HG03460 (cell line): ENCODE data around the gene CCDC40.
"Not testable (repeated sequence)": the region's sequence is repeated elsewhere in the genome, so short reads cannot be mapped to it uniquely, and the experiment has no call there.

ENCODE experiments used
- ATAC-seq: cut with Tn5 transposase; IDR thresholded peaks from one replicate; pipeline ENCODE4 v1.9.1; 2021; ENCODE audit not compliant: unreplicated experiment

Gene CCDC40

DNA sequence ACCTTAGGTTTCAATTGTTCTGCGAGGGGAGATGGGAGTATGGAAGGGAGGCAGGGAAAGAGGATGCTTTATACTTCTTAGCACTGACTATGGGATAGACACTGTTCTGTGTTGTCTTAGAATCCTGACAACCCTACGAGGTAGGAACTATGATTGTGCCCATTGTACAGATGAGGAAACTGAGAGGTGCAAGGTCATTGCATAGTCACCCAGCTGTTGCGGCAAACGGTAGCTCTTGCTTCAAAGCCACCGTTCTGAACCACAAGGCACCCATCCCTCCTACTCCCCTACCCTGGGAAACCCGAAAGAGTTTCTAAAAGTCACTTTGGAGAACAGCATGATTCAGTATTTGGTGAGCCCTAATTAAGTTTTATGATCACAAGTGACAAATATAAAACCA, 7.5 kb downstream of the CCDC40 start:
- ATAC-seq: no peak

DNA sequence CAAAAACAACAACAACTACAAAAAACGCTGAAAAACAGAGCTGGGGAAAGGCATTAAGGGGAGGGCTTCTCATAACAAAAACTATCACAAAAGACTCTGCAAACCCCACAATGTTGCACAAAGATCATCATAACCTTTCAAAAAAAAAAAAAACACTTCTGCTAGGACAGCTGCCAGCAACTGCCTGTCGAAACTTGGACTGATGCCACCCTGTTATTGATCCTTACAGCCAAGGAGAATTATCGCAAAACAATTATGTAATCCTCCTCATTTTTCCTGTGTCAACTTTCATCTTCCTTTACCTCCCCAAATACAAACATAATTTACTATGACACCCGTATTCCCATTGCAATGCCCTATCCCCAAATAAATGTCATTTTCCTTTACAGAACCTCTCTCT, 9.3 kb downstream of the CCDC40 start:
- no peak for ATAC-seq

- ATAC-seq: not testable (repeated sequence)
These were observed 10.3 kb downstream of the CCDC40 start for GRCh38 chr17:80046709-80047108.

- ATAC-seq: no peak
These were observed 10.7 kb downstream of the CCDC40 start for GRCh38 chr17:80047176-80047575.

DNA sequence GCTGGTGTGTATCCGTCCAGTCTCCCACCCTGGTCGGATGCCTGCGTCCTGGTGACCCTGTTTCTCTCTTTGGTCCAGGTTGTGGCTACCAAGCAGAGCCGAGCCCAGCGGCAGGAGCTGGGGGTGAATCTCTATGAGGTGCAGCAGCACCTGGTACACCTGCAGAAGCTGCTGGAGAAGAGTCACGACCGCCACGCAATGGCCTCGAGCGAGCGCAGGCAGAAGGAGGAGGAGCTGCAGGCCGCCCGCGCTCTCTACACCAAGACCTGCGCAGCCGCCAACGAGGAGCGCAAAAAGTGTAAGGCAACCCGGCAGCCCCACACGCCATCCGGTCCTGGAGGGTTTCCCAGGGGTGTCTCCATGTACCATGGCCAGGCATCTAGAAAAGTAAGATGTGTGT, 13.5 kb downstream of the CCDC40 start:
- no peak for ATAC-seq

DNA sequence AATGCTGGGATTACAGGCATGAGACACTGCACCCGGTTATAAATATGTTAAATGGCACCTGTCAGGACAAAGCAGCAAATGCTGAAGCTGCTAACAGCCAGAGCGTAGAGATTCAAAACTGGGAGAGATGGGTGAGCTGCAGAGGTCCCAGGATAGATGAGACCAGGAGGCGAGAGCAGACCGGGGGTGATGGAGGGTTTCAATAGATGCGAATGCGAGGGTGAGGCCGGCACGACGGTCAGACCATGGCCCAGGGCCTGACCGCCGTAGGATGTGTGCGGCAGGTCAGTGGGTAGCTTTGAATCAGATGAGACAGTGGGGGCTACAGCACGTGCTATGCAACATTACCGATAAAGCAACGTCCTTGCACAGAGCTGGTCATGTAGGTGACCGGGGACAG, 14.3 kb downstream of the CCDC40 start:
- no peak for ATAC-seq

DNA sequence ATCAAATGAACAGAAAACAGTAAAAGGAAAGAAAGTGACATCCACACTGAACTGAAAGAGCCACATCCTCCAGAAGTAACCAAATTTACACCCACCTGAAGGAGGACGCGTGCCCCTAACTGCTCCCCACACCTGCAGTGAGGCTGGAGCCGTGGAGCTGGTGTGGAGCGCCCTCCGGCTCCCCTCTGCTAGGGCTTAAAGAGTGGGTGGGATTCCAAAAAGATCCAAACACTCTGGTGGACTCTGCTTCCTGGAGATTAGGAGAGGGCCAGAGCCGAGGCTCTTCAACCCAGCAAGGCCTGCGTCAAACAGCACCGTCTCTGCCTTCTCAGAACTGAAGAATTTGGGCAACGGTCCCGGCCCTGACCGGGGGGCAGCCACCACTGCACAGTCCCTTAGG, 15.2 kb downstream of the CCDC40 start:
- no peak for ATAC-seq

- ATAC-seq: no peak
These were observed 16.7 kb downstream of the CCDC40 start for GRCh38 chr17:80053102-80053501.

DNA sequence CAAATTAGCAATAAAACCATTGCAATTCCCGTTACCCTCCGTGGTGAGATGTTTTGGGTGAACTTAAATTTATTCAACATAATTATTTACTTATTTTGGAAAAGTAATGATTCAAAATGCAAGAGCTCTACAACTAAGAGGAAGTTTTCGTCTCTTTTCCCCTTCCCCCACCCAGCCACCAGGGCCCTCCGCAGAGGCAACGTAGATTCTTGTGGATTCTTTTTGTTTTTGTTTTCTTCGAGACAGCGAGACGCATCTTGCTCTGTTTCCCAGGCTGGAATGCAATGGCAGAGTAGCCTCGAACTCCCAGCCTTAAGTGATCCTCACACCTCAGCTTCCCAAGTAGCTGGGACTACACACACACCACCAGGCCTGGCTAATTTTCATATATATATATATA, 19.2 kb downstream of the CCDC40 start:
- ATAC-seq: no peak

GRCh38 chr17:80058311-80058955, 22.0 kb downstream of the CCDC40 start:
- no peak for ATAC-seq

- ATAC-seq: no peak
These were observed 24.2 kb downstream of the CCDC40 start for GRCh38 chr17:80060644-80061043.

- ATAC-seq: no peak
These were observed 25.0 kb downstream of the CCDC40 start for GRCh38 chr17:80061421-80061820.

GRCh38 chr17:80063830-80064585, 27.6 kb downstream of the CCDC40 start:
- no peak for ATAC-seq

DNA sequence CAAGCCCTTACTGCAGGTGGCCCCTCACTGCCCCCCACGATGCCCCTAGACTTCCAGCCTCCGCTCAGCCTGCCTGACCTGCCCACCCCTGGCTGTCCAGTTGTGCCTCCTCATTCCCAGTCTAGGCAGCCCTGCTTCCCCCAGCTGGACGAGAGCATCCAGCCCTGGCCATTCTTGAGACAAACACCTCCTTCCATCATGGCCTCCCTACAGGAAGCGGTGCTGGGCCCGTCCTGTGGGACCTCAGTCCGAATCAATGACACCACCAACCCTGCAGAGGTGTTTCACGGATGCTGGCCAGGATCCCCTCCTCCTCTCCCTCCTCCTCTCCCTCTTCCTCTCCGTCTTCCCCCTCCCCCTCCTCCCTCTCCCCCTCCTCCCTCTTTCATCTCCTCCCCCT, 28.3 kb downstream of the CCDC40 start:
- no peak for ATAC-seq

- no peak for ATAC-seq
These were observed 29.2 kb downstream of the CCDC40 start for GRCh38 chr17:80065478-80066170.

GRCh38 chr17:80067393-80067986, 31.0 kb downstream of the CCDC40 start:
- no peak for ATAC-seq

DNA sequence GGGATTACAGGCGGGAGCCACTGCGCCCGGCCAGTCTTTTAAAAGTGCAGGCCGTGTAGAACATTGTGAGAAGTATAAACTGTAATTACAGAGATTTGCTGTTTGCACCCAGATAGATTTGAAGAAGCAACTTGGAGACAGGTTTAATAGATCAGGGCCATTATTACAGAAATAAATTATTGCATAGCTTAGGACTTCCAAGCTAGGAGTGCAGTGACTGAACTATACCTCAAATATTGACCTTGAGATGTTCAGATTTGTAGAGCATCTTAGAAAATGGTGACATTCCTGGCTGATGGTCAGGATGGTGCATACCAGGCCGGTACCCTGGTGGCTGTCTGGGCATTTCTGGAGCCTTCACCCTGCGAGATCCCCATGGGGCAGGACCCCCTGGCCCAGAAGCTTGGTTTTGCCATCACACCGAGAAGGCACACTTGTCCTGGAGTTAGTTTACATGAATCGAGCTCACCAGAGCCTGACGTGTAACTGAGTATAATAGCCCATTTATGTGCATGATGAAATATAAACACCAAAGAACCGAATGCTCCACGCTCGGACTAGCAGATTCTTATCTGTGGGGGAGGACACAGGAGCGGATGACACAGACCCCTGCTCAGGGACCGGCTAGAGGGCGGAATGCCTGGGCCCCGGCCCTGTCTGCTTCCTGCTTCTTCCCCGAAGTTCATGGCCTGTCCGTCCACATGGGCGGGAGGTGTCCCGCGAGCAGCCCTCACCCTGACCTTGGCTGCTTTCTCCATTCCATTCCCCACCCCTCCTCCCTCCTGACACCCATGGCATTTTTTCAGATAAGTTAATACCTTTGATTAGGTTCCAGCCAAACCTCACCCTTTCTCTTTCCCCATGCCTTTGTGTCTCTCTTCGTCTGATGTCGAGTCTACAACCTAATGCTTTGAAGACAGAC, 32.1 kb downstream of the CCDC40 start:
- no peak for ATAC-seq

DNA sequence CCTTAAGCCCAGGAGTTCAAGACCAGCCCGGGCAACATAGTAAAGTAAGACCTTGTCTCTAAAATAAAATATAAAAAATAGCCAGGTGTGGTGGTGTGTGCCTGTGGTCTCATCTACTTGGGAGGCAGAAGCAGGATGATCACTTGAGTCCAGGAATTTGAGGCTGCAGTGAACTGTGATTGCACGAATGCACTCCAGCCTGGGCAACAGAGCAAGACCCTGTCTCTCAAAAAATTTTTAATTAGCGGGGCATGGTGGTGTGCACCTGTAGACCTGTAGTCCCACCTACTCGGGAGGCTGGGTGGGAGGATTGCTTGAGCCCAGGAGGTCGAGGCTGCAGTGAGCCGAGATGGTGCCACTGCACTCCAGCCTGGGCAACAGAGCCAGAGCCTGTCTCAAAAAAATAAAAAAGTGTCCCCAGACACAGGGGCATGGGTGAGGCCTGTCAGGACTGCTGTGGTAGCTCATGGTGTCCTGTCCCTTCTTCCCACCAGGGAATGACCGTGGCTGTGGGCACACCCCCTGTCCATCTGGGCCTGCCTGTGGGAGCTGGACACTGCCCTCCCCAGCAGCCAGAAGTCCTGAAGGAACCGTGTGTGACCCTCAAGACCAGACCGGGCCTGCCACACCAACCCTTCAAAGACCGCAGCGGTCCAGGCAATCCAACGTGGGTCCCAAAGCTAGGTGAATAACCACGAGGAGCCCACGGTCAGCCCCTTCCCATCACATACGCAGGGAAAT, 34.1 kb downstream of the CCDC40 start:
- no peak for ATAC-seq

- ATAC-seq: no peak
These were observed 34.8 kb downstream of the CCDC40 start for GRCh38 chr17:80071116-80071841.
